HG02610 (cell line): ENCODE data around the gene DAZ3.
"Not testable (repeated sequence)": the region's sequence is repeated elsewhere in the genome, so short reads cannot be mapped to it uniquely, and the experiment has no call there.

Source experiments
- ATAC-seq: cut with Tn5 transposase; IDR thresholded peaks from one replicate; pipeline ENCODE4 v1.9.1; 2021; ENCODE audit warnings: mild to moderate bottlenecking, moderate library complexity; ENCODE audit not compliant: unreplicated experiment

Gene DAZ3, protein sequence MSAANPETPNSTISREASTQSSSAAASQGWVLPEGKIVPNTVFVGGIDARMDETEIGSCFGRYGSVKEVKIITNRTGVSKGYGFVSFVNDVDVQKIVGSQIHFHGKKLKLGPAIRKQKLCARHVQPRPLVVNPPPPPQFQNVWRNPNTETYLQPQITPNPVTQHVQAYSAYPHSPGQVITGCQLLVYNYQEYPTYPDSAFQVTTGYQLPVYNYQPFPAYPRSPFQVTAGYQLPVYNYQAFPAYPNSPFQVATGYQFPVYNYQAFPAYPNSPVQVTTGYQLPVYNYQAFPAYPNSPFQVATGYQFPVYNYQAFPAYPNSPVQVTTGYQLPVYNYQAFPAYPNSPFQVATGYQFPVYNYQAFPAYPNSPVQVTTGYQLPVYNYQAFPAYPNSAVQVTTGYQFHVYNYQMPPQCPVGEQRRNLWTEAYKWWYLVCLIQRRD

DNA sequence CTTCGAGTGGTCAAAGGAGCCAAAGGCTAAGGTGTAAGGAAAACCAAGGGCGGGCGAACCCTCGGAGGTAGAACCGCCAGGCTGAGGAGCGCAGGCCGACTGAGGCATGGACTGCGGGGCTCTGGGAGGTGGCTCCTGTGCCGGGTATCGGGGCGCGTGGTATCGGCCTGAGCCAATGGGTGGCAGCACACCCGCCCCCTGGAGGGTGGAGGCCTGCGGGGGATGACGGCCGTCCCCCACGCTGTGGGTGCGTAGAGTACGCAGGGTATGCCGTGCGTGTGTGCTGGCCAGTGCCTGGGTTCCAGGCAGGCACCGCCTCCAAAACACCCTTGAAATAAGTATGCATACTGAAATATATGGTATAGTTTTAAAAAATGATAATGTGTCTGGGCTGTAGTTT lies at the start of gene DAZ3:
DAZ3 (minus strand) TSS at position 101 of the 400 bp plus-strand sequence. CDS start 208 bp downstream, outside the sequence.
- ATAC-seq, result not testable (repeated sequence)

DNA sequence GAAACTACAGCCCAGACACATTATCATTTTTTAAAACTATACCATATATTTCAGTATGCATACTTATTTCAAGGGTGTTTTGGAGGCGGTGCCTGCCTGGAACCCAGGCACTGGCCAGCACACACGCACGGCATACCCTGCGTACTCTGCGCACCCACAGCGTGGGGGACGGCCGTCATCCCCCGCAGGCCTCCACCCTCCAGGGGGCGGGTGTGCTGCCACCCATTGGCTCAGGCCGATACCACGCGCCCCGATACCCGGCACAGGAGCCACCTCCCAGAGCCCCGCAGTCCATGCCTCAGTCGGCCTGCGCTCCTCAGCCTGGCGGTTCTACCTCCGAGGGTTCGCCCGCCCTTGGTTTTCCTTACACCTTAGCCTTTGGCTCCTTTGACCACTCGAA lies 20.4 kb upstream of the DAZ3 start, which contains the start of gene DAZ4:
DAZ4 (plus strand) TSS at position 301 of the 400 bp plus-strand sequence. CDS start 208 bp downstream, outside the sequence.
- ATAC-seq, result not testable (repeated sequence)

DNA sequence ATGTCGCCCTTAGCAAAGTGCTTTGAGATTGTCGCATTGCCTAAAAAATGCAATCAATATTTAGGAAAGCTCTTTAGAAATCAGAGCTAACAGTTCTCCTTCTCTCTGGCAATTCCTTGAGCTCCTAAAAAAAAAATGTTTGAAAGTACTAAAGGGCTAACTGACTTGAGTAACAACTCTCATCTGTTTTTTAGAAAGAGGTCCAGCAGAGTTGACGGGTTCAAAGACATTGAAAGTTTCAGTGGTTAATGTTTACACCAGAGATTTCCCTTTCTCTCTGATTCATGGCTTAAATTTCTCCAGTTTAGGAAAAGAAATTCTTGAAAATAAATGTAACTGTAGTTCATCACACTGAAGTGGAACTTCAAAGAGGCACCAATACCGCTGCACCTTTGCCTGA lies 11.9 kb upstream of the DAZ3 start:
- not testable (repeated sequence) for ATAC-seq

DNA sequence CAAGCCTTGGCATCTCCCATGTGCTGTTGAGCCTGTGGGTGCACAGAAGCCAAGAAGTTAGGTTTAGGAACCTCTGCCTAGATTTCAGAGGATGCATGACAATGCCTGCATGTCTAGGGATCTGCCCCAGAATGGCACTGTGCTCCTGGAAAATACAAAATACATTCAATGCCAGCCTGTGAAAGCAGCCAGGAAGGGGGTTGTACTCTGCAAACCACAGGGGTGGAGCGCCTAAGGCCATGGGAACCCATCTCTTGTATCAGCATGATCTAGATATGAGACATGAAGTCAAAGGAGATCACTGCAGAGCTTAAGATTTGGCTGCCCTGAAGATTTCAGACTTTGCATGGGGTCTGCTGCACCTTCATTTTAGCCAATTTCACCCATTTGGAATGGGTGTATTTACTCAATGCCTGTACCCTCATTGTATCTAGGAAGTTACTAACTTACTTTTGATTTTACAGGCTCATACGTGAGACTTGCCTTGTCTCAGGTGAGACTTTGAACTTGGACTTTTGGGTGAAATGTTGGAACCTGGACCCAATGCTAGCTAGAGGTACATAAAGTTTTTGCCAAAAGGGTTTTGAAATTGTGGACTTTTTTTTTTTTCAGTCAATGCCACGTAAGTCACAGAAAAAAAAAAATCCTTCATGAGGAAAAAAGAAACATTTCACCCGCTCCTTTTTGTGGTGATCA lies 11.1 kb upstream of the DAZ3 start:
- ATAC-seq, result not testable (repeated sequence)

DNA sequence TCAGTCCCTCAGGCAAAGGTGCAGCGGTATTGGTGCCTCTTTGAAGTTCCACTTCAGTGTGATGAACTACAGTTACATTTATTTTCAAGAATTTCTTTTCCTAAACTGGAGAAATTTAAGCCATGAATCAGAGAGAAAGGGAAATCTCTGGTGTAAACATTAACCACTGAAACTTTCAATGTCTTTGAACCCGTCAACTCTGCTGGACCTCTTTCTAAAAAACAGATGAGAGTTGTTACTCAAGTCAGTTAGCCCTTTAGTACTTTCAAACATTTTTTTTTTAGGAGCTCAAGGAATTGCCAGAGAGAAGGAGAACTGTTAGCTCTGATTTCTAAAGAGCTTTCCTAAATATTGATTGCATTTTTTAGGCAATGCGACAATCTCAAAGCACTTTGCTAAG lies 8.6 kb upstream of the DAZ3 start:
- ATAC-seq, result not testable (repeated sequence)
